B cell (primary cell): Measurements from ENCODE around the gene PARVB.

Experiments used
- CTCF ChIP-seq: fragments of 200-600 bp; IDR thresholded peaks from one replicate; pipeline ENCODE4 v1.8.0; 2022; ENCODE audit warnings: antibody characterized with exemption, mild to moderate bottlenecking
- EZH2 ChIP-seq: IDR thresholded peaks from 2 replicates; pipeline ENCODE4 v1.6.1; 2012; ENCODE audit warnings: borderline replicate concordance, low read depth, mild to moderate bottlenecking, moderate library complexity, low read length; ENCODE audit not compliant: insufficient read depth, poor library complexity, severe bottlenecking

DNA sequence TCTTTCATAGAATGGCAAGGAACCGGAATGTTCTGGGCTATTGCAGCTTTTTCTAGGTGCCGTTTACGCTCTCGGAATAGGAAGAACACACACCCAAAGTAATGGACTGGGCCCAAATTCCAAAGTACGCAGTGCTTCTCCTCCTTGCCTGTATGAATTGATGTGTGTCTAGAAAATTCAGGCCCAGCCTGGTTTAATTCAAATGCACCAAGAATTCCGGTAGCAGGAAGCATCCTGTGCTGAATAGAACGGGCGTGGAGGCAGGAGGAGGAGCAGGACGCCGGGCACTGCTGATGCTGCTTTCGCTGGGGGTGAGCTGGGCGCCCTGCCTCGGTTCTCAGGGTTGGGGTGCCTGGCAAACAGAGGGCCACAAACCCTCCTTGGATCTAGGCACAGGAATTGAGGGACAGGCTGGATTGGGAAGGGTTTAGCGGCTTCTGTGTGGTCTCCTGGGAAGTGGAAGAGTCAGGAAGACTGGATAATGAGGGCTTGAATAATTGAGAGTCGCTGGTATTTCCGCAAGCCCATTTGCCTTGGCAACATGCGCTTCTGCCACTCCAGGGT is 2.0 kb downstream of the PARVB start:
- no peak for TF ChIP-seq CTCF
- no peak for TF ChIP-seq EZH2
